NT2/D1 (cell line): ENCODE measurements around the gene CARMIL1.

Source experiments
- YY1 ChIP-seq: IDR thresholded peaks from 2 replicates; pipeline ENCODE4 v1.6.1; 2011; ENCODE audit not compliant: insufficient read length, insufficient read depth
- ZNF274 ChIP-seq: IDR thresholded peaks from 2 replicates; pipeline ENCODE4 v1.6.1; 2011; ENCODE audit warnings: mild to moderate bottlenecking, low read depth, low read length

DNA sequence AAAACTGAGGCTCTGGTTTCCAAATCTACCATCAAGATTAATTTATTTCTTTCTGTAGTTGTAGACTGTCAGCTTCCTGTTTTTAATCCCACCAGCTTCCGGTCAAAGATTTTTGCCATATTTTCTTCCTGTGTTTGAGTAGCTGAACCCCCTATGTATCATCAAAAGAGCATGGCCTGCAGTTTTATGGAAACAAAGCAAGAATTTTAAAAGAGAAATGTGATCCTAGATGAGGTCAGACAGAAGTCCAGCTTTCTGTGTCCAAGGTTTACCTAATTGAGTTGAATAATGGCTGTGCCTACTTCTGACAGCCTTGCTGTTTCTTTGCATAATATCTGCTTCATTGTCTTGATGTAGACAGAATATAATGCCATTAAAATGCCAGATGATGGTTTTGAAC, 163.7 kb downstream of the CARMIL1 start:
- TF ChIP-seq YY1 (no peak), ZNF274 (no peak)
